Measurements from ENCODE around the gene SBK2. TPM values are rescaled to one million over a fixed set of nuclear protein-coding genes. Genes with fewer than 3 reads are reported as not detected.
"Not testable (repeated sequence)": the region's sequence is repeated elsewhere in the genome, so short reads cannot be mapped to it uniquely, and the experiment has no call there.

Gene SBK2
- total RNA-seq, 1 experiment from 2014 or later: 5.2 TPM

GRCh38 chr19:55535965-55536350 is 975 bp downstream of the SBK2 start:
- CTCF ChIA-PET: interaction anchor here (0.7 to 2.9 kb wide), 8 partner anchors 16 to 96 kb away, joined by 3 to 11 read pairs (median 4); partner anchors contain the start of gene ZNF784
- ATAC-seq: no peak
- Mint-ChIP-seq H3K4me3 (no peak overlapping the region), H3K27ac (no peak overlapping the region), H3K4me1 (peaks cover 11% of the 10 kb centered on the region), H3K9me3 (no peaks in the 10 kb centered on the region), H3K36me3 (no peaks in the 10 kb centered on the region), H3K27me3 (ENCODE audit: low read depth) (peaks cover 4% of the 10 kb centered on the region)
- POLR2A ChIA-PET: no interaction called here
- no peak for TF ChIP-seq OVOL2 (CRISPR knock-in tag; IDR thresholded peaks at IDR 0.05; ENCODE audit: borderline replicate concordance)
- TF ChIP-seq FOXP1 (CRISPR knock-in tag; IDR thresholded peaks at IDR 0.05; ENCODE audit: borderline replicate concordance): no peak
- no peak for TF ChIP-seq CREB1 (CRISPR knock-in tag; IDR thresholded peaks at IDR 0.05)
- TF ChIP-seq, protein P1, sequence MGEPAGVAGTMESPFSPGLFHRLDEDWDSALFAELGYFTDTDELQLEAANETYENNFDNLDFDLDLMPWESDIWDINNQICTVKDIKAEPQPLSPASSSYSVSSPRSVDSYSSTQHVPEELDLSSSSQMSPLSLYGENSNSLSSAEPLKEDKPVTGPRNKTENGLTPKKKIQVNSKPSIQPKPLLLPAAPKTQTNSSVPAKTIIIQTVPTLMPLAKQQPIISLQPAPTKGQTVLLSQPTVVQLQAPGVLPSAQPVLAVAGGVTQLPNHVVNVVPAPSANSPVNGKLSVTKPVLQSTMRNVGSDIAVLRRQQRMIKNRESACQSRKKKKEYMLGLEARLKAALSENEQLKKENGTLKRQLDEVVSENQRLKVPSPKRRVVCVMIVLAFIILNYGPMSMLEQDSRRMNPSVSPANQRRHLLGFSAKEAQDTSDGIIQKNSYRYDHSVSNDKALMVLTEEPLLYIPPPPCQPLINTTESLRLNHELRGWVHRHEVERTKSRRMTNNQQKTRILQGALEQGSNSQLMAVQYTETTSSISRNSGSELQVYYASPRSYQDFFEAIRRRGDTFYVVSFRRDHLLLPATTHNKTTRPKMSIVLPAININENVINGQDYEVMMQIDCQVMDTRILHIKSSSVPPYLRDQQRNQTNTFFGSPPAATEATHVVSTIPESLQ (CRISPR knock-in tag; IDR thresholded peaks at IDR 0.05): no peak
- TF ChIP-seq NFE2L1 (CRISPR knock-in tag; IDR thresholded peaks at IDR 0.05): no peak
- no peak for TF ChIP-seq PRRX2 (CRISPR knock-in tag; IDR thresholded peaks at IDR 0.05)
- TF ChIP-seq, protein P2, sequence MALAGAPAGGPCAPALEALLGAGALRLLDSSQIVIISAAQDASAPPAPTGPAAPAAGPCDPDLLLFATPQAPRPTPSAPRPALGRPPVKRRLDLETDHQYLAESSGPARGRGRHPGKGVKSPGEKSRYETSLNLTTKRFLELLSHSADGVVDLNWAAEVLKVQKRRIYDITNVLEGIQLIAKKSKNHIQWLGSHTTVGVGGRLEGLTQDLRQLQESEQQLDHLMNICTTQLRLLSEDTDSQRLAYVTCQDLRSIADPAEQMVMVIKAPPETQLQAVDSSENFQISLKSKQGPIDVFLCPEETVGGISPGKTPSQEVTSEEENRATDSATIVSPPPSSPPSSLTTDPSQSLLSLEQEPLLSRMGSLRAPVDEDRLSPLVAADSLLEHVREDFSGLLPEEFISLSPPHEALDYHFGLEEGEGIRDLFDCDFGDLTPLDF (CRISPR knock-in tag; IDR thresholded peaks at IDR 0.05): no peak
- no peak for DNase-seq (ENCODE audit: low spot score)

- Mint-ChIP-seq H3K27ac (no peak overlapping the region), H3K27me3 (ENCODE audit: low read depth) (peaks cover 4% of the 10 kb centered on the region), H3K4me1 (peaks cover 11% of the 10 kb centered on the region), H3K4me3 (no peak overlapping the region), H3K9me3 (no peaks in the 10 kb centered on the region), H3K36me3 (no peaks in the 10 kb centered on the region)
- ChIA-PET CTCF (interaction anchor here (0.7 to 2.9 kb wide), 10 partner anchors 17 to 97 kb away, joined by 3 to 11 read pairs (median 4); partner anchors contain the start of gene ZNF784), POLR2A (no interaction called here)
- DNase-seq (ENCODE audit: low spot score) (no peak), ATAC-seq (no peak)
- TF ChIP-seq PREB (CRISPR knock-in tag; IDR thresholded peaks at IDR 0.05; ENCODE audit: borderline replicate concordance) (no peak), STAT6 (CRISPR knock-in tag; conservative IDR thresholded peaks at IDR 0.05; ENCODE audit: low read depth) (no peak), ZMAT4 (CRISPR knock-in tag; IDR thresholded peaks at IDR 0.05) (no peak), HMGXB4 (CRISPR knock-in tag; IDR thresholded peaks at IDR 0.05) (no peak), ZNF263 (CRISPR knock-in tag; IDR thresholded peaks at IDR 0.05; ENCODE audit: low read depth) (no peak), ERG (CRISPR knock-in tag; IDR thresholded peaks at IDR 0.05) (no peak), NR3C1 (CRISPR knock-in tag; conservative IDR thresholded peaks at IDR 0.05; ENCODE audit: low read depth) (no peak), ZNF138 (CRISPR knock-in tag; conservative IDR thresholded peaks at IDR 0.05) (no peak), ESRRA (CRISPR knock-in tag; IDR thresholded peaks at IDR 0.05; ENCODE audit: borderline replicate concordance) (no peak), ELF4 (CRISPR knock-in tag; IDR thresholded peaks at IDR 0.05; ENCODE audit: low read depth) (no peak), ATF1 (CRISPR knock-in tag; IDR thresholded peaks at IDR 0.05) (no peak), OVOL2 (CRISPR knock-in tag; IDR thresholded peaks at IDR 0.05; ENCODE audit: borderline replicate concordance) (no peak), NFYB (CRISPR knock-in tag; conservative IDR thresholded peaks at IDR 0.05; ENCODE audit: low read depth) (no peak)
- TF ChIP-seq, protein P2 (CRISPR knock-in tag; IDR thresholded peaks at IDR 0.05): no peak
Observed at GRCh38 chr19:55535173-55535964, 1.6 kb downstream of the SBK2 start.

- CTCF ChIA-PET: interaction anchor here (1.2 to 2.9 kb wide), 3 partner anchors 66 to 98 kb away, joined by 3 to 11 read pairs (median 4); no protein-coding TSS in a partner anchor
- H3K4me1 Mint-ChIP-seq; POLR2A ChIA-PET; H3K4me3 Mint-ChIP-seq; DNase-seq (ENCODE audit: low spot score); ATAC-seq; H3K9me3 Mint-ChIP-seq; H3K36me3 Mint-ChIP-seq; H3K27ac Mint-ChIP-seq; H3K27me3 Mint-ChIP-seq (ENCODE audit: low read depth): not testable (repeated sequence)
Observed at GRCh38 chr19:55534280-55534679, 2.7 kb downstream of the SBK2 start.
